HG02943 (cell line): ENCODE results near the gene HSPA4L.
A peak's percentile ranks its signal among the peaks of the same experiment; 100 is the strongest.

Experiments
- ATAC-seq: cut with Tn5 transposase; IDR thresholded peaks from one replicate; pipeline ENCODE4 v1.9.1; 2021; ENCODE audit warnings: mild to moderate bottlenecking, low read depth, moderate library complexity; ENCODE audit not compliant: unreplicated experiment

Gene HSPA4L

DNA sequence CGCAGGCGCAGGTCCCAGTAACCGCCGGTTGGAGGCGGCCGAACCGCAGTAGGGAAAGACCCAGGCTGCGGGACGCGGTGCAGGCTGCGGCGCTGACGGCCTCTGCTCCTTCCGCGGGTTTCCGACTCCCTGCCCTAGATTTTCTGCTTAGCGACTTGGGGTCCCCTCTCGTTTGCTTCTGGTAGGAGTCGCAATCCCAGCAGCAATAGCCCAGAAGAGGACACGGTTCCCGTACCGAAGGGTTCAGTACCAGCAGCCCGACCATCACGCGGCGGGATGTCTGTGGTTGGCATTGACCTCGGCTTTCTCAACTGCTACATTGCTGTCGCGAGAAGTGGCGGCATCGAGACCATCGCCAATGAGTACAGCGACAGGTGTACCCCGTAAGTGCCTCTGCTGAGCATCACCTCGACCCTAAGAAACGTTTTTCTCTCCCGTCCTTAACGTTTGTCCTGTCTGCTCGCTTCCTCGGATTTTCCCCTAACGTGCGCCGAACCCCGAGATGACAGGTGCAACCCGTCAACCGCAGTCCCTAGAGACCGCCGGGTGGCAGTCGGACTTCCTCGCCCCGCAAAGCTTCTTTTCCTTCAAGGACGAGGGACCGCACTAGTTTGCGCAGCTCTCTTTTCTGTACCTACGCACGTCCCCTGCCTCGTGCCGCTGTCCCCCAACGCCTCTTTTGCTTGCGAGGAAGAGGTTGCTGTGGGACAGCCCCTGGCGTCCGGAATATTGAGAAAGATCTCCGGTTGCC, at the start of gene HSPA4L:
Gene HSPA4L (plus strand): TSS at position 48 of the 751 bp plus-strand sequence. CDS start 229 bp downstream, at position 277.
- peak; percentile 39 for ATAC-seq

DNA sequence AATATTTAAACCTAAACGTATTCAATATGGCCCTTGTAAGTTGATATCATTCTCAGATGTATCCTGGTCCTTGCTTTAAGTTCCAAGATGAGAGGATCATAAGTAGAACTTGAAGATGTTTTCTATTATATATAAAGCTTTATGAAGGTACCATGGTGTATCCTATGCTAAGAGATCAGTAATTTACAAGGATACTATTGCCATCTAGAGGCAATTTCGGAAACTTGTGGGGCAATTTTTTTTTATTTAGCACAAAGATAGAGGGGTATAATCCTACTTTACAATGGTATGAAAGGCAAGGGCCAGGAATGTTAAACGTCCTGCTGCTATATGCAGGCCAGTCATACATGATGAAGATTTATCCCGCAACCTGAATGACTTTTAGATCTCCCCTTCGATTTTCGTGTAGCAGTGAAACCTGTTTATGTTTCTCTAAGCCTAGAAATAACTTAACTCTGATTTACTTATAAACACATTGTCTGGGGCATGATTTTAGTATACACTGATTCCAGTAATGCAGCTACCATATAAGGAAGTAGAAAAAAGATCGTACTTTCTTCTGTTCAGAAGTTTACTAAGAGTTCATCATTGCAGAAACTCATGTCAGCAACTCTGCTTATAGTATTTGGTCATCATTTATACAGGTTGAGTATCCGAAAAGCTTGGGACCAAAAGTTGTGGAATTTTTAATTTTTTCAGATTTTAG, 49.3 kb upstream of the HSPA4L start:
- ATAC-seq: peak; percentile 83

DNA sequence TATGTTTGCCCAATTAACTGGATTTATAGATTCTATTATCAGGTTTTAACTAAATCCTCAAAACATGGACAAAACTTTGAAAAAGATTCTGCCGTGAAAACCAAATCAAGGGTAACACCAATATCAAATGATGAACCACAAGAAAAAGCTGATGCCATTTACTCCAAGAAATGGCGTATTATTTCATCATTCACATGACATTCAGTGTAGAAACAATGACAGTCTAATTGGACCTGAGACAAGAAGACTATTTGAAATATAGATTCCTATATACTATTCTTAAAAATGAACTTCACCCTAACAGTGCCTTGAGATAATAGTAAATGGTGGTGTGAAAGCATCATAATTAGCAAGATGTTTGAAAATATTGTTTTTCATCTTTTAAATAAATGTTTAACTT, 47.1 kb upstream of the HSPA4L start:
- no peak for ATAC-seq

DNA sequence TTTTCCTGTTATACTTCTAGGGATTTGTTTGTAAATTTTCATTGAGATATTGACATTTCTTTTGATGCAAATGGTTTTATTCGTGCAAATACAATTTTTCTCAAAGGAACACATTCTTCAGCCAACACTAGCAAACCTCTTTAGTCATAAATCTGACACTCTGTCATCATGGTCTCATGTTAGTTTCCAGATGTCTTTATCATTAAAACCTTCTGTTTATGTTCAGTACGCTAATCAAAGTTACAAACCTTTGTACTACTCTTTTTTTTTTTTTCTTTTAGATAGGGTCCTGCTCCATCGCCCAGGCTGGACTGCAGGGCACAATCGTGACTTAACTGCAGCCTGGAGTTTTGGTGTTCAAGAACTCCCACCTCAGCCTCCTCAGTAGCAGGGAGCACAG, 44.8 kb upstream of the HSPA4L start:
- ATAC-seq: no peak

DNA sequence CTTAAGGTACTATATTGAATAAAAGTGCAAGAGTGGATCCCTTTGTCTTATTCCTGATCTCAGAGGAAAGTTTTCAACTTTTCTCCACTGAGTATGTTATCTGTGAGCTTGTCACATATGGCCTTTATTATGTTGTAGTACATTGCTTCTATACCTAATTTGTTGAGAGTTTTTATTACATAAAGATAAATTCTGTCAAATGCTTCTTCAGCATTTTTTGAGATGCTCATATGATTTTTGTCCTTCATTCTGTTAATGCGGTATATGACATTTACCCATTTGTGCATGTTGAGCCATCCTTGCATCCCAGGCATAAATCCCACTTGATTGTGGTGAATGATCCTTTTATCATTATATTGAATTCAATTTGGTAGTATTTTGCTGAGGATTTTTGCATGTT, 40.9 kb upstream of the HSPA4L start:
- ATAC-seq: no peak

DNA sequence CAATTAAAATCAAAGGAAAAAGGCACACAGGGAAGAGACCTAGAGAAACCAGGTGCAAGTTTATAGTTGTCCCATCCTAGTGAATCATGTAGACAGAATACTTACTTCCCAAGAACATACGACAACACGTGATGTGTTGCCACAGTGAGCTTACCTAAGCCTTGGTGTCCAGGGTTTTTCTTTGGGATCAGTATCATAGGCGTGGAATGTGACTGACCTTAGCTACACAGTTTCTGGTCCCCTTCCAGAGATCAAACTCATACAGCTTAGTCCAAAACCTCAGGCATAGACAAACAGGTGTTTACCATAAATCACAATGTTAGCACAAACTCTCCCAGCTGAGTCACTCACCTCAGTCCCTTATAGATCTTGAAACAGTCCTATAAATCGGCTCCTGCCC, 34.2 kb upstream of the HSPA4L start:
- ATAC-seq: no peak

DNA sequence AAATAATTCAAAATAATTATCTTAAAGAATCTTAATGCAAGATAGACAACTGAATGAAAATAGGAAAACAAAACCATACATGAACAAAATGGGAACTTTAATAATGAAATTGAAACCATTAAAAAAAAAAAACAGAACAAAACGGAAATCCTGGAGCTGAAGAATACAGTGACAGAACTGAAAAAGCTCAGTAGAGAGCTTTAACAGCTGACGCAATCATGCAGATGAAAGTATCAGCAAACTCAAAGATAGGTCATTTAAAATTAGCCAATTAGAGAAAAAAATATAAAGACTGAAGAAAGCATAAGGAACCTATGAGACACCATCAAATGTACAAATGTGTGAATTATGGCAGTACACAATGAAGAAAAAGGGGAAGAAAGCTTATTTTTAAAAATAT, 33.2 kb upstream of the HSPA4L start:
- no peak for ATAC-seq

DNA sequence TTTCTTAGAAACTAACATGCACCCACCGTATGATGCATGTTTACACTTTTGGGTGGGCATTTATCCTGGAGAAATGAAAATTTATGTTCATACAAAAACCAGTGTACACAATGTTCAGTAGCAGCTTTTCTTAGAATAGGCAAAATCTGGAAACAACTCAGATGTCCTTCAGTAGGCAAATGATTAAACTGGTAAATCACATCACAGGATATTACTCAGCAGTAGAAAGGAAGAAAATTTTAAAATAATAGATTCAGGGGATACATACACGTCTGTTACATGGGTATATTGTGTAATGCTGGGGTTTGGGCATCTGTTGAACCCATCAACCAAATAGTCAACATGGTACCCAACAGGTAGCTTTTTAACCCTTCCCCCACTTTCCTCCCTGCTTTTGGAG, 25.2 kb upstream of the HSPA4L start:
- no peak for ATAC-seq

DNA sequence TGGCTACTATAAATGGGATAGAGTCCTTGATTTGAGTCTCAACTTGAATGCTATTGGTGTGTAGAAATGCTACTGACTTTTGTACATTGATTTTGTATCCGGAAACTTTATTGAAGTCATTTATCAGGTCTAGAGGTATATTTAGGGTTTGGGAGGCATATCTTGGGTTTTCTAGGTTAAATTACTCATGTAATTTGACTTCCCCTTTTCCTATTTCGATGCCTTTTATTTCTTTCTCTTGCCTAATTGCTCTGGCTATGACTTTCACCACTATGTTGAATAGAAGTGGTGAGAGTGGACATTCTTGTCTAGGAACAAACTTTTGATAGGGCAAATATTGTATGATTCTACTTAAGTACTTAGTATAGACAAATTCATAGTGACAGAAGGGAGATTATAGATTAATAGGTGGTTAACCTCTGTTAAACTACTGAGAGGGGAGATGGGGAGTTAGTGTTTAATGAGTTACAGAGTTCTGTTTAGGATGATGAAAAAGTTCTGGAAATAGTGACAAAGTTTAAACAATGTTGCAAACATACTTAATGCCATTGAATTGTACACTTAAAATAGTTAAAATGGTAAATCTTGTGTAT, 22.8 kb upstream of the HSPA4L start:
- peak; percentile 89 for ATAC-seq

DNA sequence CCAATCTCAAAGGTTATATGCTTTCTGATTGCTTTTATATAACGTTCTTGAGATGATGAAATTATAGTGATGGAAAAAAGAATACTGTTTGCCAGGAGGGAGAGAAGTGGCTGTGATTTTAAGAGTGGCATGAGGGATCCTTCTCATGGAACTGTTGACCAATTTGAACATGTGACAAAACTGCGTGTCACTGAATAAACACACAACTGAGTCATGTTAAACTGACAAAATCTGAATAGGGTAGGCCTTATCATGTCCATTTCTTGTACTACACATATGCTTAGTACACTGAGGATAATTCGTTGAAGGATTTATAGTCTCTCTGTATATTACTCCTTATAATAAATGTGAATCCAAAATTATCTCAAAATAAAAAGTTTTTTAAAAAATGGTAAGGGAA, 22.2 kb upstream of the HSPA4L start:
- no peak for ATAC-seq

DNA sequence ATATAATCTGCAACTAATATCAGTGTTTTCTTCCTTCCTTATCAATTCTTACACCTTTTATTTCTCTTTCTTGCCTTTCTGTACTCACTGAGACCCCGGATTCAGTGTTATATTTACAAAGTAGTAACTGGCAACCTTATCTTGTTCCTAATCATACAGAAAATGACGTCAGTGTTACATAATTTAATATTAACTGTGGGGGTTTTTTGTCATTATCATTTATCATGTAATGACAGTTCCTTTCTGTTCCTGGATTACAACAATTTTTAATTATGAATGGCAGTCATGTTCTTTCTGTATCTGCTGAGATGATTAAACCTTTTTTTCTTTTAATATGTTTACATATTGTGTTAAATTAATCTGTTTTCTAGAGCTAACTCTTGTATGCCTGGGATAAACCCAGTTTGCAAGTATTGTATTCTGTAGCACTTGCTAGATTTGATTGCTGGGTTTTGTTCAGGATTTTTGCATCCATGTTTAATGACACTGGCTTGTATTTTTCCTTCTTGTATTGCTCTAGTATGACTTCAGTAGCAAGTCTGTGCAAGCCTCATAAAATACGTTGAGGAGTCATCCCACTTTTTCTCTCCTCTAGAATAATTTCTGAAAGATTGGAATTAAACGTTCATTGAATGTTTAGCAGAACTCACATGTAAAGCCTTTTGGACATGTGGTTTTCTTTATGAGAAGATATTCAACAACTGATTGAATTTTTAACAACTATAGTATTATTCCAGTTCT, 10.4 kb upstream of the HSPA4L start:
- no peak for ATAC-seq

DNA sequence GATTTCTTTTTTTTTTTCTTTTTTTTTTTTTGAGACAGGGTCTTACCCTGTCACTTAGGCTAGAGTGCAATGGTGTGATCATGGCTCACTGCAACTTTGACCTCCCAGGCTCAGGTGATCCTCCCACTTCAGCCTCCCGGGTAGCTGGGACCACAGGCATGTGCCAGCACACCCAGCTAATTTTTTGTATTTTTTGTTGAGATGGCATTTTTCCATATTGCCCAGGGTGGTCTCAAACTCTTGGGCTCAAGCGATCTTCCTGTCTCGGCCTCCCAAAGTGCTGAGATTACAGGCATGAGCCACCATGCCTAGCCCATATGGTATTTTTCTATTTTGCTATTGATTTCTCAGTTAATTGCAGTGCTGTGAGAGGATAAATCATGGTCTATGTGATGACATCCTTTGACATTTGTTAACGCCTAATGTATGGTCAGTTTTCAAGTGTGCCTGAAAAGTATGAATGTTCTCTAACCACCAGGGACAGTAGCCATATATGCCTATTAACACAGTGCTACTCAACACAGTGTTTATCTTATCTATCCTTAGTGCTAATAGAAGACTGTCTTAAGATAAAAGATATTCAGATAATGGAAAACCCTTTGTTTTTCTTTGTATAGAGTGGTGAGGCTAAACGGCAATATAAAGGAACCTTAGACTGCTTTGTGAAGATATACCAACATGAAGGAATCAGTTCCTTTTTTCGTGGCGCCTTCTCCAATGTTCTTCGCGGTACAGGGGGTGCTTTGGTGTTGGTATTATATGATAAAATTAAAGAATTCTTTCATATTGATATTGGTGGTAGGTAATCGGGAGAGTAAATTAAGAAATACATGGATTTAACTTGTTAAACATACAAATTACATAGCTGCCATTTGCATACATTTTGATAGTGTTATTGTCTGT, 9.1 kb upstream of the HSPA4L start:
- ATAC-seq: no peak

DNA sequence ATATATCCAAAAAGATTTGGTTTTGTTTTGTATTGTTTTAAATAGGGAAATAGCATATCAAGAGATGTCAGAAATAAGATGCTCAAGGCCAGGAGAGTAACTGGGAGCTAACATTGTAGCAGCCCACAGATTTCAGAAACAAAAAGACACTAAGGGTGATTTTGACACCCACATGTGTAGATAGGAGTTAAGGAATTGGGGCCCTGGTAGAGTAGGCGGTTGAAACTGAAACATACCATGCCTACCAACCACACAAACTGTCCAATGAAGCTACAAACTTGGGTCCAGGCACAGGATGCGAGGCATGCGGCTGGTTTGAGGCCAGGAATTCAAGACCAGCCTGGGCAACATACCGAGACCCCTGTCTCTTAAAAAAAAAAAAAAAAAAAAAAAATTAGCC, 6.3 kb upstream of the HSPA4L start:
- ATAC-seq: no peak

DNA sequence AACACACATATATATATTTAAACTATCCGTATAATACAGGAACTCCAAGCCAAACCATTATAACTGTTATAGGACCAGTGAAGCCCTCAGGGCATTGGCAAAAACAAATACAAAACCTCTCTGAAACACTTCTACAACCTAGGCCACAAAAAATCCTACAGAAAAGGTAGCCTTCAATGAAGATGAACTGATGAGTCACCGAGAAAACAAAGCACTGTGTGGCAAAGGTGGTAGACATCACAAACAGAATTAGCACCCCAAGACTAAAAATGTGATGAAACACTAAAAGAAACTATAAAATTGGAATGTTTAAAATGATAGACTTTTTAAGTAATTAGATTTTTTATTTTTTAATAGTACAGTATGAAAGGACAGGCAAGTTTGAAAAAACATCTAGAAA, 5.5 kb upstream of the HSPA4L start:
- no peak for ATAC-seq

DNA sequence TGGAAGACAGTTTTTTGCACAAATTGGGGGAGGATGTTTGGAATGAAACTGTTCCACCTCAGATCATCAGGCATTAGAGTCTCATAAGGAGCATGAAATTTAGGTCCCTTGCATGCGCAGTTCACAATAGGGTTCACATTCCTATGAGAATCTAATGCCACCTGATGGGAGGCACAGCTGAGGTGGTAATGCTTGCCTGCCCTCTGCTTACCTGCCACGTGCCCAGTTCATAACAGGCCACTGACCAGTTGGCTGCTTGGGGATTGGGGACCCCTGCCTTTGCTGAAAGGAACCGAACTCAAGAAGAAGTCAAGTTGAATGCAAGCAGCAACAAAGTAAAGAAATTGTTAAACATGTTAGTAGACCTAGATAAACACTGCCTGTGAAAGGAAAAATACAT, 4.6 kb upstream of the HSPA4L start:
- ATAC-seq: no peak

DNA sequence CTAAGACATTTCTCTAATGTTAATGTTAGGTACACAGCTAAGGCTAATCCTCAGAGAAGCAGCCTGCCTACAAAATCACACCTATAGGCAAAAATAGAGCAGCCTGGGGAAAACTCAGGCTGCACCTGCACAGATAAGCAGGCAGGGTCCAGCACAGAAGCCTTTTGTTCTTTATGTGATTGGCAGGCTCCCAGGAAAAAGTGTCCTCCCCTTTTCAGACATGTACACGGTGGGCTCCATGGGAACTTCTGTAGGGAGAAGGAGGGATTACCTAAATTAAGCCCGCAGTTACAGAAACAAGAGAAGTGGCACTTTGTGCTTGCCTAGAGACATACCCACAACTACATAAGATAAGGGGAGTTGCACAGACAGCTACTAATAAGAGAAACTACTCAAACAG, 4.0 kb upstream of the HSPA4L start:
- ATAC-seq: no peak

DNA sequence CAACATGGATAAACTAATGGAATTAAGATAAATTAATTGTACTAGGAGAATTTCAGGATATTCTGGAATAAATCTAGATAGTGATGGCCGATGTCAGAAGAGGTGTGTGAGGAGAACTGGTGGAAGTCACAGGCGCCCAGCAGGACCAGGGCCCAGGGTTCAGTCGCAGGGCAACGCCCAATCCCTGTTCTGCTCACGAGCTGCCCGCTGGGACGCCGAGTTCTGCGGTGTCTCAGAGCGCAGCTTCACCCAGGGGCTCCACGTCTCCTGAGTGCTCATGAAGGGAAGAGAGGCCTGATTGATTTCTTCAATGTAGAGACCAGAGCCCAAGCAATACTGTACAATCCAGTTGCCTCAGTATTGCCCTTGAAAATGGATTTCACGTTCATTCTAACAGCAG, 1.5 kb upstream of the HSPA4L start:
- ATAC-seq: no peak

DNA sequence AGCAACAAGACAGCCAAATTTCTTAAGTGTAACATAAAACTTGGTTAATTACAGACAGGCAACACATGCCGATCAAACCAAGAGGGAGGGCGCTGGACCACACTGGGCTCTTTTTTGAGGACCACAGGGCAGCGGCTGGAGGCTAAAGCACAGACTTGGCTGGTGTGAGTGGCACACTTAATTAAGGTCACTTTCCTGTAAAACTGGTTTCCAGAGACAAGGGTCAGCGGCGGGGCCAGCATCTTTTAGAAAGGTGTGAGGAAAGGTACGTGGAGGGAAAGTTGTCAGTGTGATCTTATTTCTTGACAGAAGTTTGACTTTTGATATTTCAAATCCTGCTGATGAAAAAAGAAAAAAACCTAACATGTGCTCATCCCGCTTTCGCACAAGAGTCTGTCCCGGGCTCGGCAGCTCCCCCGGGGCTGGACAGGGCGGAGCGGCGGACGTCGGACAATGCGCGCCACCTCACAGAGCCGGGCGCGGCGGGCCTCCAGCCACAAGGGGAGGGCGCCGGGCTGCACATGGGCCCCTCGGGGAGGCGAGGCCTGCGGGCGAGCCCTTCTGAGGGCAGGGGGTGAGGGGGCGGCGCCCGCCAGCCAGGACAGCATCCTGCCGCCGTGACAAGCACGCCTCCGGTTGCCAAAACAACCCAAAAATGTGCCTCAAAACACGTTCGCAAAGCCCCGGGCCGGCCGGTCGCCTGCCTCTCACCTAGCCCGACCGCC, 660 bp upstream of the HSPA4L start:
- peak; percentile 41 for ATAC-seq

DNA sequence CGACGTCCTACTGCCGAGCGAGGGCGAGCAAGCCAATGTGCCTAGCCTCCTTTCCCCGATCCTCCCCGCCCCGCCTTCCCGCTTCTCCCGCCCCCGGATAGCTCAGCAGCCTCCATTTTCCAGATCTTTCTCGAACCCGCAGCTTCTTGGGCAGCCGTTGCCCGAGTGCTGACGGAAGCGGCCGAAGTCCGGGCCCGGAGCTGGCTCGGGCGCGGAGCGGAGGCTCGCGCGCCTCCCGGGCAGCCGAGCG, 172 bp upstream of the HSPA4L start:
- ATAC-seq: peak; percentile 62
